ENCODE results near the gene BCOR. TPM values are rescaled to one million over a fixed set of nuclear protein-coding genes. Genes with fewer than 3 reads are reported as not detected.
A peak's percentile ranks its signal among the peaks of the same experiment; 100 is the strongest.

BCOR gene
- total RNA-seq, 1 donor from 2014 or later, result 74.6 TPM

- Mint-ChIP-seq H3K27ac (no peak overlapping the region), H3K36me3 (ENCODE audit: low read depth) (peaks cover 79% of the 10 kb centered on the region), H3K9me3 (no peaks in the 10 kb centered on the region), H3K27me3 (ENCODE audit: low read depth) (no peaks in the 10 kb centered on the region), H3K4me3 (ENCODE audit: low read depth) (no peak overlapping the region), H3K4me1 (ENCODE audit: low read depth) (peaks cover 42% of the 10 kb centered on the region)
- no peak for DNase-seq (ENCODE audit: low spot score)
- intact Hi-C loops (cut with micrococcal nuclease), result no loop called here
These were observed 25.5 kb downstream of the BCOR start for GRCh38 chrX:40072246-40072645.

- Mint-ChIP-seq H3K9me3 (no peaks in the 10 kb centered on the region), H3K36me3 (ENCODE audit: low read depth) (peaks cover 85% of the 10 kb centered on the region), H3K27me3 (ENCODE audit: low read depth) (no peaks in the 10 kb centered on the region), H3K4me3 (ENCODE audit: low read depth) (no peak overlapping the region), H3K27ac (no peak overlapping the region), H3K4me1 (ENCODE audit: low read depth) (peaks cover 66% of the 10 kb centered on the region)
- intact Hi-C loops (cut with micrococcal nuclease), result loop anchor here (10.0 kb wide), 2 partner anchors 53 to 253 kb away; no protein-coding TSS in a partner anchor
- peak; percentile 11 for DNase-seq (ENCODE audit: low spot score)
These were observed 29.7 kb downstream of the BCOR start for GRCh38 chrX:40068048-40068447.

GRCh38 chrX:40066700-40067099 lies 31.1 kb downstream of the BCOR start:
- no peak for DNase-seq (ENCODE audit: low spot score)
- intact Hi-C loops (cut with micrococcal nuclease), result loop anchor here (10.0 kb wide), 2 partner anchors 52 to 252 kb away; no protein-coding TSS in a partner anchor
- Mint-ChIP-seq H3K27ac (no peak overlapping the region), H3K27me3 (ENCODE audit: low read depth) (no peaks in the 10 kb centered on the region), H3K4me3 (ENCODE audit: low read depth) (no peak overlapping the region), H3K4me1 (ENCODE audit: low read depth) (peaks cover 59% of the 10 kb centered on the region), H3K9me3 (no peaks in the 10 kb centered on the region), H3K36me3 (ENCODE audit: low read depth) (peaks cover 80% of the 10 kb centered on the region)

GRCh38 chrX:40065296-40066046 lies 32.3 kb downstream of the BCOR start:
- Mint-ChIP-seq H3K27ac (peak overlapping the region; percentile 85), H3K4me1 (ENCODE audit: low read depth) (peaks cover 50% of the 10 kb centered on the region), H3K9me3 (no peaks in the 10 kb centered on the region), H3K4me3 (ENCODE audit: low read depth) (peak overlapping the region; percentile 62), H3K27me3 (ENCODE audit: low read depth) (no peaks in the 10 kb centered on the region), H3K36me3 (ENCODE audit: low read depth) (peaks cover 81% of the 10 kb centered on the region)
- peak; percentile 10 for DNase-seq (ENCODE audit: low spot score)
- intact Hi-C loops (cut with micrococcal nuclease), result loop anchor here (10.0 kb wide), 2 partner anchors 51 to 251 kb away; no protein-coding TSS in a partner anchor

GRCh38 chrX:40064055-40064597 lies 33.6 kb downstream of the BCOR start:
- Mint-ChIP-seq H3K9me3 (no peaks in the 10 kb centered on the region), H3K4me1 (ENCODE audit: low read depth) (peaks cover 44% of the 10 kb centered on the region), H3K4me3 (ENCODE audit: low read depth) (no peak overlapping the region), H3K27ac (no peak overlapping the region), H3K27me3 (ENCODE audit: low read depth) (no peaks in the 10 kb centered on the region), H3K36me3 (ENCODE audit: low read depth) (peaks cover 73% of the 10 kb centered on the region)
- intact Hi-C loops (cut with micrococcal nuclease), result loop anchor here (10.0 kb wide), 2 partner anchors 49 to 249 kb away; no protein-coding TSS in a partner anchor
- DNase-seq (ENCODE audit: low spot score), result no peak

GRCh38 chrX:40063555-40063954 lies 34.2 kb downstream of the BCOR start:
- no peak overlapping the region for H3K4me3 Mint-ChIP-seq (ENCODE audit: low read depth)
- peak overlapping the region; percentile 38 for H3K27ac Mint-ChIP-seq
- intact Hi-C loops (cut with micrococcal nuclease), result loop anchor here (10.0 kb wide), 2 partner anchors 49 to 249 kb away; no protein-coding TSS in a partner anchor
- H3K9me3 Mint-ChIP-seq, result no peaks in the 10 kb centered on the region
- peaks cover 72% of the 10 kb centered on the region for H3K36me3 Mint-ChIP-seq (ENCODE audit: low read depth)
- DNase-seq (ENCODE audit: low spot score), result no peak
- H3K27me3 Mint-ChIP-seq (ENCODE audit: low read depth), result no peaks in the 10 kb centered on the region
- peaks cover 40% of the 10 kb centered on the region for H3K4me1 Mint-ChIP-seq (ENCODE audit: low read depth)

GRCh38 chrX:40062525-40063155 lies 35.1 kb downstream of the BCOR start:
- intact Hi-C loops (cut with micrococcal nuclease), result loop anchor here (10.0 kb wide), 2 partner anchors 48 to 248 kb away; no protein-coding TSS in a partner anchor
- no peak for DNase-seq (ENCODE audit: low spot score)
- Mint-ChIP-seq H3K36me3 (ENCODE audit: low read depth) (peaks cover 70% of the 10 kb centered on the region), H3K9me3 (no peaks in the 10 kb centered on the region), H3K4me3 (ENCODE audit: low read depth) (no peak overlapping the region), H3K27me3 (ENCODE audit: low read depth) (no peaks in the 10 kb centered on the region), H3K27ac (no peak overlapping the region), H3K4me1 (ENCODE audit: low read depth) (peaks cover 33% of the 10 kb centered on the region)

GRCh38 chrX:40061871-40062524 lies 35.8 kb downstream of the BCOR start:
- H3K27ac Mint-ChIP-seq, result peak overlapping the region; percentile 55
- no peak for DNase-seq (ENCODE audit: low spot score)
- H3K27me3 Mint-ChIP-seq (ENCODE audit: low read depth), result no peaks in the 10 kb centered on the region
- intact Hi-C loops (cut with micrococcal nuclease), result loop anchor here (10.0 kb wide), 2 partner anchors 47 to 247 kb away; no protein-coding TSS in a partner anchor
- peaks cover 71% of the 10 kb centered on the region for H3K36me3 Mint-ChIP-seq (ENCODE audit: low read depth)
- peaks cover 28% of the 10 kb centered on the region for H3K4me1 Mint-ChIP-seq (ENCODE audit: low read depth)
- no peaks in the 10 kb centered on the region for H3K9me3 Mint-ChIP-seq
- H3K4me3 Mint-ChIP-seq (ENCODE audit: low read depth), result no peak overlapping the region

- Mint-ChIP-seq H3K4me1 (ENCODE audit: low read depth) (peaks cover 18% of the 10 kb centered on the region), H3K27ac (no peak overlapping the region), H3K9me3 (no peaks in the 10 kb centered on the region), H3K36me3 (ENCODE audit: low read depth) (peaks cover 77% of the 10 kb centered on the region), H3K4me3 (ENCODE audit: low read depth) (no peak overlapping the region), H3K27me3 (ENCODE audit: low read depth) (no peaks in the 10 kb centered on the region)
- intact Hi-C loops (cut with micrococcal nuclease), result loop anchor here (10.0 kb wide), 2 partner anchors 46 to 246 kb away; no protein-coding TSS in a partner anchor
- no peak for DNase-seq (ENCODE audit: low spot score)
These were observed 36.8 kb downstream of the BCOR start for GRCh38 chrX:40061005-40061404.

- H3K36me3 Mint-ChIP-seq (ENCODE audit: low read depth), result peaks cover 77% of the 10 kb centered on the region
- no peak overlapping the region for H3K4me3 Mint-ChIP-seq (ENCODE audit: low read depth)
- no peak for DNase-seq (ENCODE audit: low spot score)
- peaks cover 14% of the 10 kb centered on the region for H3K4me1 Mint-ChIP-seq (ENCODE audit: low read depth)
- H3K9me3 Mint-ChIP-seq, result no peaks in the 10 kb centered on the region
- H3K27ac Mint-ChIP-seq, result no peak overlapping the region
- intact Hi-C loops (cut with micrococcal nuclease), result loop anchor here (10.0 kb wide), 2 partner anchors 46 to 246 kb away; no protein-coding TSS in a partner anchor
- no peaks in the 10 kb centered on the region for H3K27me3 Mint-ChIP-seq (ENCODE audit: low read depth)
These were observed 37.4 kb downstream of the BCOR start for GRCh38 chrX:40060356-40060845.

GRCh38 chrX:40058719-40059118 lies 39.0 kb downstream of the BCOR start:
- DNase-seq (ENCODE audit: low spot score), result no peak
- no peaks in the 10 kb centered on the region for H3K9me3 Mint-ChIP-seq
- no peak overlapping the region for H3K27ac Mint-ChIP-seq
- no peaks in the 10 kb centered on the region for H3K27me3 Mint-ChIP-seq (ENCODE audit: low read depth)
- H3K36me3 Mint-ChIP-seq (ENCODE audit: low read depth), result peaks cover 80% of the 10 kb centered on the region
- intact Hi-C loops (cut with micrococcal nuclease), result loop anchor here (10.0 kb wide), 1 partner anchor 324 kb away; no protein-coding TSS in a partner anchor
- H3K4me1 Mint-ChIP-seq (ENCODE audit: low read depth), result peaks cover 11% of the 10 kb centered on the region
- H3K4me3 Mint-ChIP-seq (ENCODE audit: low read depth), result no peak overlapping the region

GRCh38 chrX:40057405-40057804 lies 40.4 kb downstream of the BCOR start:
- H3K4me3 Mint-ChIP-seq (ENCODE audit: low read depth), result no peak overlapping the region
- H3K27ac Mint-ChIP-seq, result no peak overlapping the region
- H3K27me3 Mint-ChIP-seq (ENCODE audit: low read depth), result no peaks in the 10 kb centered on the region
- DNase-seq (ENCODE audit: low spot score), result no peak
- H3K36me3 Mint-ChIP-seq (ENCODE audit: low read depth), result peaks cover 83% of the 10 kb centered on the region
- intact Hi-C loops (cut with micrococcal nuclease), result loop anchor here (10.0 kb wide), 1 partner anchor 323 kb away; no protein-coding TSS in a partner anchor
- H3K4me1 Mint-ChIP-seq (ENCODE audit: low read depth), result peaks cover 8% of the 10 kb centered on the region
- H3K9me3 Mint-ChIP-seq, result peaks cover 5% of the 10 kb centered on the region

Measured in activated T-helper 2 cell treated with anti-CD3 and anti-CD28 coated beads, Interferon-gamma antibody, Interleukin-2, Interleukin-4, amounts not matched to agents 10 μg/mL and 5 μg/mL and 100 μg/mL, durations not matched to agents 14 hours and 24 hours and 36 hours (primary cell).